HCT116 (cell line): ENCODE results near the gene FCGR3A. TPM values are rescaled to one million over a fixed set of nuclear protein-coding genes. Genes with fewer than 3 reads are reported as not detected.
"Not testable (repeated sequence)": the region's sequence is repeated elsewhere in the genome, so short reads cannot be mapped to it uniquely, and the experiment has no call there.

Source experiments
- ATAC-seq: fragments of 200-7000 bp; cut with Tn5 transposase; 2 replicates; pipeline ENCODE4 v1.9.1; 2020; ENCODE audit warnings: mild to moderate bottlenecking, moderate library complexity
- BruUV-seq: library from RNA; stranded (reverse); fragments of 400-500 nt; replicated peaks from 2 replicates; lab custom pipeline; 2021; lab: Mats Ljungman, UMichigan
- CTCF ChIA-PET: fragments of 300-600 bp; sonication (Branson Sonifier 250); formaldehyde crosslinking; loops from one replicate; lab custom pipeline; 2021; ENCODE audit warnings: antibody characterized with exemption; lab: Charles Lee
- POLR2A ChIA-PET: fragments of 300-600, 350-600 bp; sonication (Branson Sonifier 250); formaldehyde crosslinking; loops from one replicate; lab custom pipeline; 2021; ENCODE audit warnings: antibody characterized with exemption; lab: Charles Lee
- RAD21 ChIA-PET, 2 experiments: fragments of 300-600 bp; sonication (Branson Sonifier 250); formaldehyde crosslinking; loops; one replicate each; lab custom pipeline; 2023; ENCODE audit warnings: low total read pairs in 2 of 2; ENCODE audit not compliant: uncharacterized antibody in 2 of 2, unreplicated experiment in 2 of 2, low non-redundant PET in 1 of 2; lab: Charles Lee
- DNase-seq: peaks from one replicate; pipeline ENCODE4 v3.0.0-alpha.2; 2010; ENCODE audit warnings: low read depth, low spot score
- H2AFZ ChIP-seq: fragments of 200-600 bp; shearing (Covaris generic), sonication (generic); 2 replicates; pipeline ENCODE4 v1.6.1; 2017; ENCODE audit warnings: low read depth, mixed run types, mixed read lengths, antibody characterized with exemption, low read length; ENCODE audit not compliant: poor library complexity, severe bottlenecking
- H3K27ac ChIP-seq: 2 replicates; pipeline ENCODE4 v1.5.1; 2012; ENCODE audit warnings: low read depth, low read length
- H3K27me3 ChIP-seq: fragments of 200-600 bp; sonication (generic); 2 replicates; pipeline ENCODE4 v1.6.1; 2016; ENCODE audit warnings: mixed run types, low read length, mixed read lengths; ENCODE audit not compliant: insufficient read depth
- H3K36me3 ChIP-seq, 2 experiments: fragments of 200-500 bp in 1 of 2; fragments of 200-600 bp in 1 of 2; sonication (Bioruptor generic) in 1 of 2; sonication (generic) in 1 of 2; 2 replicates each; pipeline versions ENCODE4 v1.5.1 to v1.6.1; 2014 to 2016; ENCODE audit warnings: low read length in 2 of 2, inconsistent platforms in 1 of 2, mixed read lengths in 1 of 2, mixed run types in 1 of 2; ENCODE audit not compliant: insufficient read depth in 2 of 2, control insufficient read depth in 1 of 2
- H3K4me1 ChIP-seq, 2 experiments: fragments of 200-600 bp in 1 of 2; sonication (generic) in 1 of 2; 2 replicates each; pipeline versions ENCODE4 v1.5.1 to v1.6.1; 2012 to 2017; ENCODE audit warnings: low read length in 2 of 2, inconsistent platforms in 1 of 2, mild to moderate bottlenecking in 1 of 2, mixed read lengths in 1 of 2, mixed run types in 1 of 2, moderate library complexity in 1 of 2; ENCODE audit not compliant: insufficient read depth in 2 of 2, control insufficient read depth in 1 of 2
- H3K4me2 ChIP-seq: fragments of 200-600 bp; sonication (generic); 2 replicates; pipeline ENCODE4 v1.6.1; 2017; ENCODE audit warnings: mixed run types, low read length, mixed read lengths
- H3K4me3 ChIP-seq, 2 experiments: fragments of 200-600 bp in 1 of 2; sonication (generic) in 1 of 2; replicated peaks in 1 of 2; 2 replicates each; pipeline ENCODE4 v1.5.1; 2011 to 2016; ENCODE audit warnings: low read length in 2 of 2, control low read depth in 1 of 2, low read depth in 1 of 2, mild to moderate bottlenecking in 1 of 2, mixed read lengths in 1 of 2, mixed run types in 1 of 2
- H3K79me2 ChIP-seq: fragments of 200-600 bp; sonication (generic); 2 replicates; pipeline ENCODE4 v1.6.1; 2017; ENCODE audit warnings: mild to moderate bottlenecking, mixed run types, low read length, moderate library complexity, mixed read lengths; ENCODE audit not compliant: insufficient read depth
- H3K9ac ChIP-seq: fragments of 200-600 bp; sonication (generic); 2 replicates; pipeline ENCODE4 v1.6.1; 2016; ENCODE audit warnings: low read length, mixed read lengths
- H3K9me2 ChIP-seq: fragments of 200-600 bp; sonication (generic), shearing (Covaris generic); 2 replicates; pipeline ENCODE4 v1.6.1; 2017; ENCODE audit warnings: mixed run types, mild to moderate bottlenecking, moderate library complexity; ENCODE audit not compliant: insufficient read depth
- H3K9me3 ChIP-seq, 2 experiments: fragments of 200-500 bp in 1 of 2; fragments of 200-600 bp in 1 of 2; sonication (Bioruptor generic) in 1 of 2; sonication (generic) in 1 of 2; 2 replicates each; pipeline ENCODE4 v1.6.1; 2014 to 2017; ENCODE audit warnings: low read length in 2 of 2, mixed read lengths in 2 of 2, inconsistent platforms in 1 of 2, low read depth in 1 of 2, mild to moderate bottlenecking in 1 of 2, mixed run types in 1 of 2, moderate library complexity in 1 of 2; ENCODE audit not compliant: control insufficient read depth in 1 of 2, insufficient read depth in 1 of 2
- H4K20me1 ChIP-seq: fragments of 200-600 bp; sonication (generic), shearing (Covaris generic); 2 replicates; pipeline ENCODE4 v1.6.1; 2017; ENCODE audit warnings: mixed run types, mild to moderate bottlenecking, moderate library complexity; ENCODE audit not compliant: insufficient read depth
- intact Hi-C: fragments of 100-400 bp; cut with micrococcal nuclease; formaldehyde crosslinking; loops from 2 replicates; pipeline ENCODE4 v1.10.0; 2022
- total RNA-seq: library from RNA; stranded (reverse); gene quantifications from one replicate; pipeline ENCODE4 v1.2.1, GENCODE V29; 2021; ENCODE audit not compliant: unreplicated experiment

Gene FCGR3A
- total RNA-seq, 1 experiment from 2014 or later, result 0.17 TPM

DNA sequence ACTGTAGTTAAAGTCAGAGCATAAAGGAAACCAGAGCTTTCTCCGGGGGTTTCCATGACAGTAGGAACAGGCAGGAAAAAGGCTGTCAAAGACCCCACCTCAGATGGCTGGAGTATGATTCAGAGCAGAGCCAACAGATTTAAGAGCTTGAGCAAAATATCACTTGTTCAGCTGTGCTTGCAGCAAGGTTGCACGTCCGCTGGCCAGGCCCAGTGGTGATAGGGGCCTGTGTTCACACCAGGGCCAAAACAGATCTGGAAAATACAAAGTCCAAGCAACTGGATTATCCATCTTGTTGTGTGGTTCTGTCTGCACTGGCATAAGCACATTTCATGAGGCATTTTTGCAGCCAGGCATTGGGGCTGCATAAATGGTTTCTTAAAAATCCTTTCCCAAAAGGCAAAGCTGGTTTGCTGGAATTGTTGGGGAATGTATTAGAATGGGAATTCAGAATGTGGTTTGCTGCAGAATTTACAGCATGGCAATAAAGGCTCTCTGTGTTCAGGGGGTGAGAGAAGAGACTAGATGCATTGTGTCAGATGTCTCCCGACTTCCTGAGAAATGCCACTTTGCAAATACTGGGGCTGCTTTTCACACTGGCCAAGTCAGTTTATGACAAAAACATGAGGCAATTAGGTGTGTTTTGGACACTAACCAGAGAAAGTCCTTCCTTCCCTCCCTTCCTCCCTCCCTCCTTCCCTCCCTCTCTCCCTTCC, 44.8 kb upstream of the FCGR3A start:
- DNase-seq, RAD21 ChIA-PET, H2AFZ ChIP-seq, H3K27me3 ChIP-seq, H3K9me3 ChIP-seq, POLR2A ChIA-PET, ATAC-seq, CTCF ChIA-PET, BruUV-seq, intact Hi-C loops, H3K9me2 ChIP-seq, H3K36me3 ChIP-seq, H3K4me1 ChIP-seq, H3K4me3 ChIP-seq, H3K27ac ChIP-seq, H4K20me1 ChIP-seq, H3K4me2 ChIP-seq, H3K79me2 ChIP-seq, H3K9ac ChIP-seq: not testable (repeated sequence)

DNA sequence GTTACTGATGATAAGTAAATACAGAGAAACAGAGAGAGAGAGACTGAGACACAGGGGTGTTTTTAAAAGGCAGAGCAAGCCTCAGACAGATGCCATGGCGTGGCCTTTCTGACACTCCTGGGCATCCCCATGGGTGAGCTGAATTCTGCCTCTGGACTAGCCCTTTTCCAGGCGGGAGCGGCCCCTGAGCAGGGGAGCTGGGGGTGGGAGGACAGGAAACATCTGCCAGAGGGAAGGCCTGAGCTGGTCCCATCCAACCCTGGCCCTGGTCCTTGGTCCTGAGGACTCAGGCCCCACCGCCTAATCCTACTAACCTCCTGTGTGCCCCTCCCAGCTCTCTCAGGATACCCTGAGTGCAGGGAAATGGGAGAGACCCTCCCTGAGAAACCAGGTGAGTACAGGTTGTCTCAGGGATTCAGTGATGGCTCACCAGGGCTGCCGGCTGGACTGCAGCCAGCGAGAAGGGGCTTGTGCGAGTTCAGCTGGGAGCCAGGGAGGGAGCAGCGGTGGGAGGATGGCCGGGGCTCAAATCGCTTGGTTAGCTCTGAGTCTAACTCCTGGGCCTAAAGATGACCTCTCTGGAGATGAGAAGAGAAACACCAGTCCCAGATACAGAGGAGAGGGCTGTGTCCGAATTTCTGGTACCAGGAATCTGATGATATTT, 43.6 kb upstream of the FCGR3A start:
- RAD21 ChIA-PET, H3K4me3 ChIP-seq, H3K9me3 ChIP-seq, ATAC-seq, intact Hi-C loops, CTCF ChIA-PET, BruUV-seq, H3K36me3 ChIP-seq, H3K79me2 ChIP-seq, POLR2A ChIA-PET, H2AFZ ChIP-seq, H3K27ac ChIP-seq, H3K4me1 ChIP-seq, H3K9ac ChIP-seq, DNase-seq, H3K9me2 ChIP-seq, H3K27me3 ChIP-seq, H4K20me1 ChIP-seq, H3K4me2 ChIP-seq: not testable (repeated sequence)

DNA sequence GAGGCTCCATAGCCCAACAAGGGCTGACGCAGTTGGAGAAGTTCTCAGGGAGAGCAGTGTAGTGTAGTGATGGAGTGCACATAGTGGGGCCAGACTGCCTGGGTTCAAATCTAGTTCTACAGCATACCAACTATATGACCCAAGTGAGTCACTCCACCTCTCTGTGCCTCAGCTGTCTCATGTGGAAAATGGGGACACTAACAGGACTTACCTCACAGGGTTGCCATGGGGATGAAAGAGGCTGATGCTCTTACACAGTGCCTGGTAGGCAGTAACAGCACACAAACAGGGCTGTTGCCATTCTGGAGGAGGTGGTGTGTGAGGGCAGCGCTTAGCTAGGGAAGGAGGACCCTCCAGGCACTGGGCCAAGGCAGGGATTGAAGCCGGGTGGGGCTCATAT, 43.0 kb upstream of the FCGR3A start:
- RAD21 ChIA-PET, H3K4me3 ChIP-seq, CTCF ChIA-PET, H3K27ac ChIP-seq, ATAC-seq, DNase-seq, H3K36me3 ChIP-seq, H3K4me1 ChIP-seq, H3K9me3 ChIP-seq, H3K27me3 ChIP-seq, intact Hi-C loops, BruUV-seq, POLR2A ChIA-PET, H3K9ac ChIP-seq, H3K4me2 ChIP-seq, H3K9me2 ChIP-seq, H3K79me2 ChIP-seq, H4K20me1 ChIP-seq, H2AFZ ChIP-seq: not testable (repeated sequence)

GRCh38 chr1:161589920-161590319, 40.3 kb upstream of the FCGR3A start:
- H3K9ac ChIP-seq, H3K79me2 ChIP-seq, H3K36me3 ChIP-seq, H3K27ac ChIP-seq, DNase-seq, H3K4me1 ChIP-seq, H3K4me2 ChIP-seq, H3K27me3 ChIP-seq, ATAC-seq, H4K20me1 ChIP-seq, H3K4me3 ChIP-seq, POLR2A ChIA-PET, H3K9me3 ChIP-seq, RAD21 ChIA-PET, CTCF ChIA-PET, H3K9me2 ChIP-seq, BruUV-seq, H2AFZ ChIP-seq, intact Hi-C loops: not testable (repeated sequence)
